GM18519 (cell line): Measurements from ENCODE around the gene PLAC9.
"Not testable (repeated sequence)": the region's sequence is repeated elsewhere in the genome, so short reads cannot be mapped to it uniquely, and the experiment has no call there.

Experiments used
- ATAC-seq: cut with Tn5 transposase; IDR thresholded peaks from one replicate; pipeline ENCODE4 v1.9.1; 2021; ENCODE audit warnings: mild to moderate bottlenecking, moderate library complexity; ENCODE audit not compliant: unreplicated experiment, low FRiP score

PLAC9 gene, protein sequence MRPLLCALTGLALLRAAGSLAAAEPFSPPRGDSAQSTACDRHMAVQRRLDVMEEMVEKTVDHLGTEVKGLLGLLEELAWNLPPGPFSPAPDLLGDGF

GRCh38 chr10:80132299-80133139 is at the start of gene PLAC9:
TSS of gene PLAC9 (plus strand) at chr10:80132730. CDS start at chr10:80132763, 33 bp downstream.
- no peak for ATAC-seq

- no peak for ATAC-seq
Measured at GRCh38 chr10:80090121-80090520, 42.4 kb upstream of the PLAC9 start.

DNA sequence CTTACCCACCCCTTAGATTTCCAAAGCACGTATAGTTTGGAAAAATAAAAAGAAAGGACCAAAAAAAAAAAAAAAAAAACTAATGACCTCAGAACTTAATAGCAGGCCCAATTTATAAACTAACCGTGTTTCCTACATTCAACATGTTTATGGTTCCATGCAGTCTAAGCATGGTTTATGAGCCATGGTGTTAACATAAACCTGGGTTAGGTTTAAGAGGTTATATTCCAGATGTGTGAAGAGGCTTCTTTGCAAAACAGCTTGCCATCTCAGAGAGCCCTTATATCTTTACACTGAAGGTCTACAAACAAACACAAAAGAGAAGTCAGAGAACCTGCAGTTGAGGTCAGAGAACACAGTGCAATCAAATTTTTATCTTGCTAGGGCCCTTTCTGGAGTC is 38.3 kb upstream of the PLAC9 start:
- ATAC-seq = no peak

DNA sequence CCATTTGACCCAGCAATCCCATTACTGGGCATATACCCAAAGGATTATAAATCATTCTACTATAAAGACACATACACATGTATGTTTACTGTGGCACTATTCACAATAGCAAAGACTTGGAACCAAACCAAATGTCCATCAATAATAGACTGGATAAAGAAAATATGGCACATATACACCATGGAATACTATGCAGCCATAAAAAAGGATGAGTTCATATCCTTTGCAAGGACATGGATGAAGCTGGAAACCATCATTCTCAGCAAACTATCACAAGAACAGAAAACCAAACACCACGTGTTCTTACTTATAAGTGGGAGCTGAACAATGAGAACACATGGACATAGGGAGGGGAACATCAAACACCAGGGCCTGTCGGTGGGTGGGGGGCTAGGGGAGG is 34.3 kb upstream of the PLAC9 start:
- not testable (repeated sequence) for ATAC-seq

GRCh38 chr10:80099295-80099694 is 33.2 kb upstream of the PLAC9 start:
- ATAC-seq = not testable (repeated sequence)

GRCh38 chr10:80100116-80100515 is 32.4 kb upstream of the PLAC9 start:
- no peak for ATAC-seq

GRCh38 chr10:80100861-80101695 is 31.5 kb upstream of the PLAC9 start:
- no peak for ATAC-seq

GRCh38 chr10:80104066-80104926 is 28.2 kb upstream of the PLAC9 start:
- peak; percentile 80 for ATAC-seq

DNA sequence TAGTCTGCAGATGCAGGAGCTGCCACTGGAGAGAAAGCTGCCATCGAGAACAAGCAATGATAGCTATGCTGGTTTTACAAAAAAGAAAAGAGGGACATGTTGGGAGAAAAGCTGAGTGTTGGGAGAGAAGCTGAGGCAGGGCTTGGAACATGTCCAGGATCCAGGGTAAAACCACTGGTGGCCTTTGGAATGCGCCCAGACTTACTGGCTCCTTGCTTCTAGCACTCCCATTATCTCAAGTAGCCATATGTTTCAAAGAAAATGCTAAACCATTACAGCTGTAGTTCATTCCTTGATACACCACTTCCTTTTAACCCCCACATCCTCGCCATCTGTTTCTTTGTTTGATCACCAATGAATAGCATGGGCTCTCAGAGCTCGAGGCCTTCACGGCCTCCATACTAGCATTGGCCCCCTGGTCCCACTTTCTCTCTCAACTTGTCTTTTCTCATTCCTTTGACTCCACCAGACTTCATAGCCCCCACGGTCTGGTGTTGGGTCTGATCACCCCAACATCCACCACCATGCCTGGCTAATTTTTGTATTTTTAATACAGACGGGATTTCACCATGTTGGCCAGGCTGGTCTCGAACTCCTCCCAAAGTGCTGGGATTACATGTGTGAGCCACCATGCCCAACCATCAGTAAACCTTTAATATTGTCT is 23.8 kb upstream of the PLAC9 start:
- no peak for ATAC-seq

DNA sequence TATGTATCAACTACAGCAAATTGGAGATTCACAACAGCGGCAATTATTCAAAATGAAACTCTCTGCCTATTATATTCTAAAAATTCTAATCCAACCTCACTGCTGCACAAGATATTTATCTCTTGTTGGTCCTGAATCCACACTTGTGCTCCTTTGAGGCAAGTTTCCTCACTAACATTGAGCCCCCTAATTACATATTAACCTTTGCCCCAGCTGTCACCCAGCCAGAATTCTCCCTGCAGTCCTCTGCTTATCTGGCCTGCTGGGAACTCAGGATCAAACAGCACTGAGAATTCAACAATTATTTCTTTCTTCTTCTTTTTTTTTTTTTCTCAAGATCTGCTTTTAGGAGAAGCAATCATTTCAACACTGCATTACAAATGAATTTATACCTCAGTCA is 21.5 kb upstream of the PLAC9 start:
- no peak for ATAC-seq

- no peak for ATAC-seq
Measured at GRCh38 chr10:80118669-80119068, 13.9 kb upstream of the PLAC9 start.

GRCh38 chr10:80122110-80122710 is 10.3 kb upstream of the PLAC9 start:
- no peak for ATAC-seq

GRCh38 chr10:80122746-80123145 is 9.8 kb upstream of the PLAC9 start:
- no peak for ATAC-seq

- ATAC-seq = no peak
Measured at GRCh38 chr10:80126876-80127275, 5.7 kb upstream of the PLAC9 start.

GRCh38 chr10:80131499-80131901 is 1.0 kb upstream of the PLAC9 start:
- ATAC-seq = no peak

DNA sequence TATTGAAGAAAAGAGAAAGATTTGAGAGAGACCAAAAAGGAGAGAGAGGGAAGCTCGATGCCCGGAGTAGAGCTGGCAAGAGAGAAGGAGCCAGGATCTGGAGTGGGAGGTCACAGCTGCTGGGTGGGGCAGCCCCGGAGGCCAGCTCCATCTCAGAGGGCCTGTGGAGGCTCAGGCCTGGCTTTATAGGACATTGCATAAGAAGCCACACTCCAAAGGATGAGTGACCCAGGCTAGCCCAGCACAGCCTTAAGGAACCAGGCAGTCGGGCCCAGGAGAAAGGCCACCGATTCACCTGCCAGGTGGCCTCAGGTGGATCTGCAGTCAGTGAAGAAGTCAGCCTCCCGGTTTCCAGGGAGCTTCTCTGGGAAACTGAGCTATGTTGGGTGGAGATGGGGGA is 676 bp downstream of the PLAC9 start:
- no peak for ATAC-seq

GRCh38 chr10:80133687-80134086 is 1.2 kb downstream of the PLAC9 start:
- ATAC-seq = not testable (repeated sequence)

DNA sequence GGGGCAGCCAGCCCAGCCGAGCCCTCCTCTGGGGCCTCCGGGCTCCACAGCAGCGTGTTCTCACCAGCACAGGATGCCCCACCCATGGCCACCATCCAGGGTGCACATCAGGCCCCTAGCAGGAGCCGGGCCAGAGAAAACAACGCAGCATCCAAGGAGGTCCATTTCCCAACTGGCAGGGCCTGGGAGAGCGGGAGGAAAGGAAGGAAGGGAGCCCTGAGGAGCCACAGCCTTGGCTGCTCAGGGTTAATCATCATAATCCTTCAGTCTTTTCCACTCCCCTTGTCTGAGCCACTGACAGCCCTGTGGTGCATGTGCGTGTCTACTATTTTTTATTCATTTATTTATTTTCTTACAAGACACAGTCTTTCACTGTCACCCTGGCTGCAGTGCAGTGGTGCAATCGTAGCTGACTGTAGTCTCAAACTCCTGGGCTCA is 3.6 kb downstream of the PLAC9 start:
- ATAC-seq = no peak
